Measurements from ENCODE around the gene SPOP. TPM values are rescaled to one million over a fixed set of nuclear protein-coding genes. Genes with fewer than 3 reads are reported as not detected.

The SPOP gene
- total RNA-seq, 1 donor from 2014 or later, result 43.6 TPM

DNA sequence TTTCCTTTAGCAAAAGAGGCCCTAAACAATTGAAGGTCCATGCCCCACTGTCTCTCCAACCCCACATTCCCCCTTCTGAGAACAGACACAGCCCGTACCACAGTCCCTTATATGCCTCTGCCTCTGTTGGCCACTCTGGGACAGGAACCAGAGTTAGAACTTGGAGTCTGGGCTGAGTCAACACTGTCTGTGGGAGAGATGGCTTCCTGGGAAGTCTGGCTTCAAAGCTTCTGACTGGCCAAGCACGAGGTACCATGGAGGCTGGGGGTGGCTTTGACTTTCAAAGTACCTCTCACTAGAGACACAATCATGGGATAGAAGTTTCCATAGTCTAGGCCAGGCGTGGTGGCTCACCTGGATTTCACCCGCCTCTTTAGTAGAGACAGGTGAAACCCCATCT, 14.9 kb upstream of the SPOP start:
- H3K4me3 ChIP-seq (ENCODE audit: low read depth, low read length), result no peak overlapping the region
- no peak for TF ChIP-seq CTCF (IDR thresholded peaks at IDR 0.05; ENCODE audit: insufficient read depth, low read length, poor library complexity, severe bottlenecking)
- H3K27me3 ChIP-seq (ENCODE audit: control insufficient read depth, insufficient read depth, low read length), result peaks cover 3% of the 10 kb centered on the region
- no peaks in the 10 kb centered on the region for H3K36me3 ChIP-seq (ENCODE audit: control insufficient read depth, insufficient read depth, low read length)
- DNase-seq (ENCODE audit: low read depth), result no peak

- no peak overlapping the region for H3K4me3 ChIP-seq (ENCODE audit: low read depth, low read length)
- H3K36me3 ChIP-seq (ENCODE audit: control insufficient read depth, insufficient read depth, low read length), result no peaks in the 10 kb centered on the region
- H3K27me3 ChIP-seq (ENCODE audit: control insufficient read depth, insufficient read depth, low read length), result peaks cover 3% of the 10 kb centered on the region
- DNase-seq (ENCODE audit: low read depth), result no peak
- TF ChIP-seq CTCF (IDR thresholded peaks at IDR 0.05; ENCODE audit: insufficient read depth, low read length, poor library complexity, severe bottlenecking), result no peak
Observed at GRCh38 chr17:49691677-49692191, 13.8 kb upstream of the SPOP start.

- no peak overlapping the region for H3K4me3 ChIP-seq (ENCODE audit: low read depth, low read length)
- no peak for DNase-seq (ENCODE audit: low read depth)
- peaks cover 3% of the 10 kb centered on the region for H3K27me3 ChIP-seq (ENCODE audit: control insufficient read depth, insufficient read depth, low read length)
- no peak for TF ChIP-seq CTCF (IDR thresholded peaks at IDR 0.05; ENCODE audit: insufficient read depth, low read length, poor library complexity, severe bottlenecking)
- H3K36me3 ChIP-seq (ENCODE audit: control insufficient read depth, insufficient read depth, low read length), result no peaks in the 10 kb centered on the region
Observed at GRCh38 chr17:49691086-49691676, 13.3 kb upstream of the SPOP start.

DNA sequence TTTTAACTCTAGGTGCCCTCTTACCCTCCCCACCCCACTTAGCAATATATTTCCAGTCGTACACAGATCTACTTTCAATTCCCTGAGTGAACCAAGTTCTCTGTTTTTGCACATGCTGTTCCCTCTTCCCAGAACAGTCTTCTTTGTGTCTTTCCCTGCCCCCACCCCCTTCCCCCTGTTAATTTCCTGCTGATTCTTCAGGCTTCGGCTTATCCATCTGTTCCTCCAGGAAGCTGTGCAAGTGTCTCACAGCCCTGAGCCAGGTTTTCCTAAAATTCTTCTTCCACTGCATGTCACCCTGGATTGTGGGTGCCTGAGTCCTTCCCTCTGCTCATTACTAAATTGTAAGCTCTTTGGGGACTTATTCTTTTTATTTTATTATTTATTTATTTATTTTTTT, 12.4 kb upstream of the SPOP start:
- peaks cover 3% of the 10 kb centered on the region for H3K27me3 ChIP-seq (ENCODE audit: control insufficient read depth, insufficient read depth, low read length)
- H3K4me3 ChIP-seq (ENCODE audit: low read depth, low read length), result no peak overlapping the region
- TF ChIP-seq CTCF (IDR thresholded peaks at IDR 0.05; ENCODE audit: insufficient read depth, low read length, poor library complexity, severe bottlenecking), result no peak
- DNase-seq (ENCODE audit: low read depth), result no peak
- no peaks in the 10 kb centered on the region for H3K36me3 ChIP-seq (ENCODE audit: control insufficient read depth, insufficient read depth, low read length)

DNA sequence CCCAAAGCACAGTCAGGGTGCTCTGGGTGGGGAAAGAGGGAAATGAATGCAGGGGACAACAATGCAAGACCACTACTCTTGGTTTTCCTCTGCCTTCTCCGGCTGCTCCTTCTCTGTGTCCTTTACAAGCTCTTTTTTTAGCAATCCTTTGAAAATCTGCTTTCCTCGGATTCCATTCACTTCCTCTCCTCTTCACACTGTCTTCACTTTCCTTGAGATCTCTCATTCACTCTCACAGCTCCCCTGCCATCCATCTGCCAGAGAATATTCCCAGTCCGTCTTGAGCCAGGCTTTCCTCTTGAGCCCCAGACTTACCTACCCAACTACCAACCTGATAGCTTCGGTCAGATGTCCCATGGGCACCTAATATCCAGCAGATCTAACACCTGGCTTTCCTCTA, 11.0 kb upstream of the SPOP start:
- TF ChIP-seq CTCF (IDR thresholded peaks at IDR 0.05; ENCODE audit: insufficient read depth, low read length, poor library complexity, severe bottlenecking), result no peak
- no peak for DNase-seq (ENCODE audit: low read depth)

More for the DNA sequence above, 11.0 kb upstream of the SPOP start:
- no peak overlapping the region for H3K4me3 ChIP-seq (ENCODE audit: low read depth, low read length)
- no peaks in the 10 kb centered on the region for H3K36me3 ChIP-seq (ENCODE audit: control insufficient read depth, insufficient read depth, low read length)
- H3K27me3 ChIP-seq (ENCODE audit: control insufficient read depth, insufficient read depth, low read length), result peaks cover 5% of the 10 kb centered on the region
